NCI-H2107 (cell line): ENCODE results near the gene GSE1.
A peak's percentile ranks its signal among the peaks of the same experiment; 100 is the strongest.

Experiments
- DNase-seq: peaks from one replicate; lab custom pipeline; 2025; lab: John Stamatoyannopoulos, UW

The GSE1 gene

DNA sequence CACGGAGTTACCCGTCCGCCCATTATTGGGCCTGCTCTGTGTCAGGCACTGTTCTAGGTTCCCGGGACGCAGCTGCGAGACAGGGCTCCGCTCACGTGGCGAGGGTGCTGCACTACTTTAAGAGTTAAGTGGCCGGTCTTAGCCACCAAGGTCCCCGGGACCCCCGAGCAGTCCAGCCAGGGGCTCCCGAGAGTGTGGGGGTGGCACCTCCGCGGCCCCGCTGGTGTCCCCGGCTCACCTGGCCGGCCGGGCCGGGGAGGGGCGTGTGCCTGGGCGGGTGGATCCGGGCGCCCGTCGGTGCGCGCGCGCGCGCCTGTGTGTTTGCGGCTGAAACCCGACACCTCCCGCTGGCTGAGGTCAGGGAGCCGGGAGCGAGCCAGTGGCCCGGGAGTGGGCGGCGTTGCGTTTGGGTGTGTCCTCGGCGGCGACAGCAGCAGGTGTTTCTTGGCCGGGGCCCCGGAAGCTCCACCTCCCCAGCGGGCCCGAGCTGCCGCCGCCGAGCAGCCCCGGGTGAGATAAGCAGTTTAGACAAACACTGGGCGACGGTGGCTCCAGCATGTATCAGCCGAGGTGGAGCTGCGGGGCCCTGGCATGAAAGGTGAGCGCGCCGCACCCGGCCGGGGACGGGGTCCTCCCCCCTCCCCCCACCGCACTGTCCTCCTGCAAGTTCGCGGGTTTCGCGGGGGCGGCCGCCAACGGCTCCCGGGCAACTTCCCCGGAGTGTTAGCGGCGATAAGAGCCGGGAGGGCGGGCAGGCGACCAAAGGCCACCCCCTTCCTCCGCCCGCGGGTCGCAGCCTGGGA, at the start of gene GSE1:
Gene GSE1, plus strand, starts transcription at position 522 of the 803 bp plus-strand sequence. Its CDS starts 70 bp downstream, at position 592.
- DNase-seq: peak; percentile 94

DNA sequence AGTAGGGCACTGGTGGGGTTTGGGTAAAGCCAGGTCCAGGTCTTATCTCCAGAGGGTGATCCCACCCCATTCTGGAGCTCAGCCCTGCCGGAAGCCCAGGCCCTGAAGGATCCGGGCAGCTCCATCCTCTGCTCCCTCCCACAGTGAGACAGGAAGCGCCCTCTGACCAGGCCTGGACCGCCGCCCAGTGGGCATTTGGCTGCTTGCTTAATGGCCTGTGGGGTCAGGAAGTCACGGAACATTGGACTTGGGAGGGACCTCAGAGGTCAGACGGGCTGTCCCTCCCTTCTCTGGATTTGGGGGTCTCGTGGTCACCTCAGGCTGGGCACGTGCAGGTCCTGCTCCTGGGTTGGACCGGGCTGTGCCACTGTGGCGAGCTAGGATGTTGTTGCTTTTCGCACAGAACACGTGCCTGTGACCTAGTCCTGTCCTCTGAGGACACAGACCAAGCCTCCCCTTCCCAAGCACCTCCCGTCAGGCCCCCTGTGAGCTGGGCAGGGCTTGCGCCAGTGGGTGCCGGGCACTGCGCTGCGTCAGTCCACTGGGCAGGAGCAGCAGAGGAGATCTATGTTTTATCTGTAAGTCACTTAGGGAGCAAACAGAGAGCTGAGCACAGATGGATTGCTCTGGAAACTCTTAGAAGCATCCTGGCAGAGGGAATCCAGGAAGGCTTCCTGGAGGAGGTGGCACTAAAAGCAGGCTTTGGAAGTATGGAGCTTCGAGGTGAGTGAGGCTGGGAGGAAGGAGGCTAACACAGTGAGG, 49.4 kb upstream of the GSE1 start:
- no peak for DNase-seq

DNA sequence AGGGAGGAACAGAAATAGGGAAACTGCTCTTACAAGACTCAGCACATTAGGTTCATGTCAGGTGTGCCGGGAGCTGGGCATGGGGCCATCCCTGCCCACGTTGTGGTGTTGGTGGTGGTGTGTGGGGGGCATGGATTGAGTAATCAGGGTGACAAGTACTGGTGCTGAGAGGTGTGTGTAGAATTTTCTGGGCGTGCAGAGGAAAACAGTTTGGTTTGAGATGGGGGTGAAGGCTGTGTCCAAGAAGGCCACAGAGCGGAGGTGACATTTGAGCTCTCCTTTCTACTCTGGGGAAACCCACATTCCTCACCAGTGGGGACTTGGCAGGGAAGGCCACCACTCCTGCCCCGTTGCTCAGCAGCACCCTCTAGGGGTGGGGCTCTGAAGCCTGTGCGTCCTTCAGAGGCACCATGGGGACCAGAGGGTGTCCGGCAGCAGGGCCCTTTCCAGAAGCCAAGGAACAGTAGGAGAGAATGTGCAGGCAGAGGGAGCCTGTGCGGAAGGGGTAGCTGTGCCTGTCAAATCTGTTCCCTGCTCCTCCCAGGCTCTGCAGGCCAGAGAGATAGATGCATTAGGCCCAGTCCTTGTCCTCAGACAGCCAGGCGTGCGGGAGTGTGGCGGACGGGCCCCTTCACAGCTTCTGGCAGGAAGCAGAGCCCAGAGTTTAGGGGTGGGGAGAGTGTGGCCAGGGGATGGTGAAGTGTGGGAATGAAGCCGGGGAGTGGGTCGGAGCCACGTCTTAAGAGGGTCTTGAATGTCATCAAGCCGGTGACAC, 48.7 kb upstream of the GSE1 start:
- DNase-seq: no peak

DNA sequence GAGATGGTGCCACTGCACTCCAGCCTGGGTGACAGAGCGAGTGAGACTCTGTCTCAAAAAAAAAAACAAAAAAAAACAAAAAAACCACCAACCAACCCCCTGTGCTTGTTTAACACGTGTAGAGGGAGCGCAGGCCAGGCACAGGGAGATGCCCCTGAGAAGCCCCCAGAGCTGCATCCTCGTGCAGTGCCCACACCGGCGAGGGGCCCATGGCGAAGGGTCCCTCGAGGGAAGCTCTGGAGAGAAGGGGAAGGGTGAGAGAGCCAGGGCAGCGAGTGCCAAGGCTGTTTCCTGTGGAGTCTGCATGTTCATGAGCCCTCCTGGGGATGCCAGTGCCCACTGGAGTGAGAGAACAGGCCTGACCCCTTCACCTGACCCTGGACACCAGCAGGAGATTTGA, 47.8 kb upstream of the GSE1 start:
- no peak for DNase-seq

DNA sequence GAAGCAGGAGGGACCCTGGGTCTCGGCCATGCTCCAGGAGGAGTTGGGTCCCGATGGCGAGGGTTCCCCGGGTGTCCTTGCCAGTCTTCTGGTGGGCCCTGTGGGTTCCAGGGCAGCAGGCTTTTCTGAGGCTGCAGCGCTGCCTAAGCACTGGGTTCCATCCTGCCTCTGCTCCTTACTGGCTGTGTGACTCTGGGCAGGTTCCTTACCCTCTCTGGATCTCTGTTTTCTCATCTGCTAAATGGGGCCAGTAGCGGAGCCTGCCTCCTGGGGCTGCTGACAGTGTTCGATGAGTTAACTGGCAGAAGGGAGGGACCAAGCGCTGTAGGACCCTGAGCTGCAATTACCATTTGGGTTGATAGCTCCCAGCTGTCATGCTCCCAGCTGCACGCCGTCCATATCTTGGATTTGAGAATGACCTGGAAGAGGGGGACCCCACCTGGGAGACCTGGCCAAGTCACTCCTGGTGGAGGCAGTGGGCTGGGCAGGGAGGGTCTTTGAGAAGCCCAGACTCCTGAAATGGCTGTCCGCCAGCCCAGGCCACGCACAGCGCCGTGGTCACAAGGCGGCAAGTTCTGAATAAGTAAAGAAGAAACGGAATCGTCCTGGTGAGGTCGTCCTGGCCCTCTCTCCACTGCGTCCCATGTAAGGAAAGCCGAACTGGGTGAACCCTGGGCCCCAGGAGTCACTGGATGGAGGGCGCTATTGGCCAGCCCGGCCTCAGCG, 47.2 kb upstream of the GSE1 start:
- no peak for DNase-seq

DNA sequence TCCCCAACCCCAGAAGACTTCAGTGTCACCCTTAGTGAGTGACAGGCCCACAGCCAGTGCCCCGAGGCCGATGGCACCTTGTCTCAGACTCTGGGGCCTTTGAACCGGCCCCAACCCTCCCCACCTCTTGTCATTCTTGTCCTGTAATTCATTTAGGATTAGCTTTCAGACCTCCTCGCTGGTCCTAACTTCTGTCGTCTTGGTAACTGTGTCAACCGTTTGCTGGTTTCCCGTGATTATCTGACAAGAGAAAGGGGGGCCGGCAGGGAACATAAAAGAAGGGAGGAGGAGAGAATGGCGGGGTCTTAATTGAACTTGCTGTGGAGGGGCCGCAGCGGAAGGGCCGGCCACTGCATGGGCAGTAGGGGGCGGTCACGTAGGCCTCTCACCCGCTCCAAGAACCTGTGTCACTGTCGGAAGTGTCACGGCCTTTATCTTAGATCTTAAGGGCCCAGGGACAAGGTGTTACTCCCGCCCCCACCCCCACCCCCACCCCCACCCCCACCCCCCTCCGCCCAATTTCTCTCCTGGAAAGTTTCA, 46.5 kb upstream of the GSE1 start:
- no peak for DNase-seq

DNA sequence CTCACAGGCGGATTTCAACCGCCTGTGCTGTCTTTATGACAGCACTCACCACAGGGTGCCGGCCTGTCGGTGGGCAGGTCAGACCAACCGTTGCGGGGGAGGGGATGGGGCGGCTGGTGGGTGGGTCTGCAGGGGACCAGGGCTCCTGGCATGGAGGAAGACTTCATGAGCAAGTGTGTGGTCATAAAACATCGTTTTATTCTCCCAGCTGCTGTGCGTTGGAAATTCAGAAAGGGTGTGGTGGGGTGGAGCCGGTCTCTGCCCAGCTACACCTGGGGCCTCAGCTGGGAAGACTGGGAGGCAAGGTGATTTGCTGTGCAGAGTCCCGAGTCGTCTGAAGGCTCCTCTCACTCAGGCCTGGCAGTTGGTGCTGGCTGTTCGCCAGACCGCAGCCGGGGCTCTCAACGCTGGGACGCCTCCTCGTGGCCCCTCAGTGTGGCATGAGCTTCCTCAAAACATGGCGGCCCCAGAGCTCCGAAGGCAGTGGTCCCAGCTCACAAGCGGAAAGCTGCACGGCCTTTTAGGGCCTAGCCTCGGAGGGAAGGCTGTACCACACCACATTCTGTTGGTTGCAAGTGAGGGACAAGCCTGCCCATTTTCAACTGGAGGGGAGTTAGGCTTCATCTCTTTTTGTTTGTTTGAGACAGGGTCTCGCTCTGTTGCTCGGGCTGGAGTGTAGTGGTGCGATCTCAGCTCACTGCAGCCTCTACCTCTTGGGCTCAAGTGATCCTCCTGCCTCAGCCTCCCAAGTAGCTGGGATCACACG, 45.8 kb upstream of the GSE1 start:
- DNase-seq: no peak

DNA sequence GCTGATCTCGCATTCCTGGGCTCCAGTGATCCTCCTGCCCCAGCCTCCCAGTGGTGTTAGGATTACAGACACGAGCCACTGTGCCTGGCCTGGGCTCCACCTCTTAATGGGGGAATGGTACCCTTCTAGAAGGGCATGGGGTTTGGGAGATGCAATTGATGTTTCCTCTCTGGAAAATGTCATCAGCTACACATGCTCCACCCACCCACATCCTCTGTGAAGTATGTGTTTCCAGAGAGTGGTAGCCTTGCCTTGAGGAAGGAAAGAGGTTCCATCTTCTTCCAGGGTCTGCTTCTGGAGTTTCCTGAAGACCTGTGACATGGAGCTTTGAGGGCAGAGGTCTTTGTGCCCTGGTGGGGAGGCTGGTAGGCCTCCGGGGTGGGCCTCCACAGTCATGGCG, 45.2 kb upstream of the GSE1 start:
- DNase-seq: no peak

DNA sequence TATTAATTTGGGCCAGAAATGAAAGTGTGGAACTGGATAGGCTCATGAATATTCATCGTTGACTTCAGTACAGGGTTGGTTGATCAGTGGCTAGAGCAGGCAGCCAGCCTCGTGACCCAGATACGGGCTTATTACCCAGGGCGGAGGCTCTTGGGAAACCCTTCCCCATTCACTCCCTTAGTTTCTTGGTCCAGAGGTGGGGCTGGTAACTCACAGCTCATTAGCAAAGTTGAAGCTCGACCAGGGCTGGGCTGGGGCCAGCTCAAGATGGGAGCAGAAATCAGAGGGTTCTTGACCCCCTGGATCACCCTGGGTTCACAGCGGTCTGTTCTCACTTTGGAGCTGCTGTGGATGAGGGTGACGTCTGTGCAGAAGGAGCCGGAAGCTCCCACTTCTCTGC, 44.6 kb upstream of the GSE1 start:
- no peak for DNase-seq

DNA sequence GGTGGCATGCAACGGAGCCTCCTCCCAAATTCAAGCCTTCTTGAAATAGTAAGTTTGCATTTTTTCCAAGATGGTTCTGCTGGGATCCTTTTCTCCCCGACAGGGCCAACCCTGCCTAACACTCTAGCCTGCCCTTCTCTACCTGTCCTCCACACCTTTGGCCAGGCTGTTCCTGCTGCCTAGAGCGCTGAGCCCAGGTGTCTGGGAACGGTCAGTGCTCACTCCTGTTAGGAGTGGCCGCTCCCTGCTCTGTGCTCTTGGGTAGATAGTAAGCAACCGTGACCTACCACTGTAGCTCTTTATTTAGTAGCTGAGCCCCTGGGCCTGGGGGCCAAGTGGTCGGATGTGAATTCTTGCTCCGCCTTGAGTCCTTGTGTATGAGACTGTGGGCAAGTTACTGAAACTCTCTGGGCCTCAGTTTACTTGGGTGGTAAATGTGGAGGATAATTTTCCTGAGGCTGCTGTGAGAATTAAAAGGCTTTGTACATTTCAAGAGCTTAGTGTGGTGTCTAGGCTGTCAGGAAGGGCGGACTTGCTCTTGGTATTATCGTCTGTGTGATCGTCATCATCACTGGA, 44.0 kb upstream of the GSE1 start:
- DNase-seq: no peak

DNA sequence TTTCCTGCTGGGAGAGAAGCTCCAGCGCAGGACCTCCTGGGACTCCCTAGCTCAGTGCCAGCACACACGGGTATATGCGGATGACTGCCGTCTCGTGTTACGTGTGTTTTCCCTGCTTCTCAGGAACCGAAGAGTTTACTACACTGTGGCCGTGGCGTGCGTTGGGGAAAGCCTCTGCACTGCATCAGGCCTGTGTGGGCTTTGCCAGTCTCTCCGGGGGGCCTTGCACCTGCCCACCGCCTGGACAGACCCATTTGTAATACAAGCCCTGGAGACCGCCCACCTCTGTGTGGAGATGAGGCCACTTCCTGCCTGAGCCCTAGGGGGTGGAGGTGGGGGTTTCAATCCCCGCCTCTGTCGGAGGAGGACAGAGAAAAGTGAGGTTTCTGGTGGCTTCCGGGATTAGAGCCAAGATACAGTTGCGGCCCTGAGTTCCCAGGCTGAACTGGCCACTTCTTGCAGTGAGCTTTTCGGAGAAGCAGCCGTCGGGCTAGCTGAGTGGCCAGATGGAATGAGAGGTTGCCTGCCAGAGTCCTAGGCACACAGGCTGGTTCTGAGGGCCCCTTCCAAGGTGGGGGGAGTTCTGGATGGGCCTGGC, 43.4 kb upstream of the GSE1 start:
- DNase-seq: peak; percentile 58

DNA sequence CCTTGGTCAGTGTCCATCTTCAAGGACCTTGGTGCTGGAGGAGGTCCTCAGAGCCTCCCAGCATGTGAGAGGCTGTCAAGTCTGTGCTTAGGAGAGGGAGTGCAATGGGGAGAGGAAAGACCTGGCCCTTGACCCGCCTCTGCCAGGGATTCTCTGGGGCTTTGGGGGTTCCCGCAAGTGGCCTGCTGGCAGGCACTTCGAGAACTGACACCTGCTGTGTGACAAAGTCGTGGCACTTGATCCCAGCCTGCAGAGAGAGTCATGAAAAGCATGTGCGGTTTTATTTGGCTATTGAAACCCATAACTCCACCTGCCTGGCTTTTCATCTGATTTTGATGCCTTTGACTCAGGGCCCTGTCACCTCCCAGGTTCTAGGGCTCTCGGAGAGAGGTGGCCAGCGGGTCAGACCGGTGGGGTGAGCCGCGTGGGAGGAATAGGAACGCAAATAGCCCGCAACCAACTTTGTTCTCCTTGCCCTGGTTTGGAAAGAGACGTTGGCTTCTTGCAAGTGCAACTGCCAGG, 42.8 kb upstream of the GSE1 start:
- no peak for DNase-seq

DNA sequence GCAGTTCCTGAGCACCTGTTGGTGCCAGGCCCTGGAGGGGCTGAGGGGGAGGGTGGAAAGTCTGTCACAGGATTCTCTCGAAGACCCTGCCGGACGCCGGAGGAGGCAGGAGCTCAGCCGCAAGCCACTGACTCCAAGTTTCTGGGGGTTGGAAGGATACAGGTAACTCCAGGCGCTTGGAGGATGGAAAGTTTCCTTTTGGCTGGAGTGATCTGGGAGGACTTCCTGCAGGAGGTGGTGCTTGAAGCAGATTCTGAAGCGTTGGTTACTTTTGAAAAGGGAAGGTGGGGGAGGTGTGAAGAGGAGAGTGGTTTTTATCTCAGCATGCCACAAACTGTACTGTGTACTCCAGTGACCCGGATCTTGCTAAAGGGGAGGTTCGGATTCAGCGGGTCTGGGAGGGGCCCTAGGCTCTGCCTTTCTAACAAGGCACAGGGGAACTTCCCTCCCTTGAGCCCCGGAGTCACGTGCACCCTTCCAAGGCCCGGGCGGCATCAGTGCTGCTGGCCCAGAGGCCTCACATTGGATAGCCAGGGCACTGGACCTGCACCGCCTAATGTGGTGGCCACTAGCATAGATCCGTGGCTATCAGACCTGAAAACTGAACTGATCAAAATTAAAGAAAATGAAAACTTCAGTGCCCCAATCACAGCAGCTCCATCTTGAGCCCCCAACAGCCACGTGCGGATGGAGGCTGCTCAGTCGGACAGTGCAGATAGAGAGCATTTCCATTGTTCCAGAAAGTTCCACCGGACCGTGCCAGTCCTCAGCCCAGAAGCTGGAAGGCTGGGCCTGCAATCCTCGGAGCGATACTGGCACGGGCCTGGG, 42.2 kb upstream of the GSE1 start:
- DNase-seq: no peak

DNA sequence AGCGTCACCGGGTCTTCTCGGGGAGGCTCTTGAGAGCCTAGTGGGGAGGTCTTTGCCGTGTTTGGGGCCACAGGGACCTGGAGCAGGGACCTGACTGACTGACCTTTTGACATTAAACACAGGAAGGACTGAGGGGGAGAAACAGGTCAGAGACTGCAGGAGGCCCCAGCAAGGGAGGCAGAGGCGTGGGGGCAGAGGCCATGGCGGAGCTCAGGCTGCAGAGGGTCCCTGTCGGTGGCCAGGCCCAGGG, 41.6 kb upstream of the GSE1 start:
- no peak for DNase-seq

DNA sequence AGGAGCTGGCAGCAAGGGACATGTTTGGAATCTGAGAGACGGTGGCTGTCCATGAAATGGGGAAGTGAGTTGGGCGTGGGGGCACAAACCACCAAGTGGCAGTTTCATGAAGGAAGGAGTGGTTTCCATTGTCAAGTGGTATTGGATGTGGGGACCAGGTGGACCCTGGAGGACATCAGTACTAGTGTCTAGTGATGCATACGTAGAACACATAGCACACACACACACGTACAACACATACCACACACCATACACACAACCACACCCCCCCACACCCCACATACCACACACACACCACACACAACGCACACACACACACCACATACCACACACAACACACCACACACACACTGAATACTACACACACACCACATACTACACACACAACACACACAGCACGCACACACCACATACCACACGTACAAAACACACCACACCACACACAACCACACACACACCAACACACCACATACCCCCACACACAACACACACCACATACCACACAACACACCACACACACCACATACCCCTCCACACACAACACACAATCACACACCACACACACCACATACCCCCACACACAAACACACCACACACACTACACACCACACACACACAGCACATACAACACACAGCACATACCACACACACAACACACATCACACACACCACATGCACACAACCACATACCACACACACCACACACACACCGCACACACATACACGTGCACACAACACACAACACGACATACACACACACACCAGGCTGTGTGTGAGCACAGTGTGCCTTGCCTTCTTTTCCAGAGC, 41.1 kb upstream of the GSE1 start:
- no peak for DNase-seq

DNA sequence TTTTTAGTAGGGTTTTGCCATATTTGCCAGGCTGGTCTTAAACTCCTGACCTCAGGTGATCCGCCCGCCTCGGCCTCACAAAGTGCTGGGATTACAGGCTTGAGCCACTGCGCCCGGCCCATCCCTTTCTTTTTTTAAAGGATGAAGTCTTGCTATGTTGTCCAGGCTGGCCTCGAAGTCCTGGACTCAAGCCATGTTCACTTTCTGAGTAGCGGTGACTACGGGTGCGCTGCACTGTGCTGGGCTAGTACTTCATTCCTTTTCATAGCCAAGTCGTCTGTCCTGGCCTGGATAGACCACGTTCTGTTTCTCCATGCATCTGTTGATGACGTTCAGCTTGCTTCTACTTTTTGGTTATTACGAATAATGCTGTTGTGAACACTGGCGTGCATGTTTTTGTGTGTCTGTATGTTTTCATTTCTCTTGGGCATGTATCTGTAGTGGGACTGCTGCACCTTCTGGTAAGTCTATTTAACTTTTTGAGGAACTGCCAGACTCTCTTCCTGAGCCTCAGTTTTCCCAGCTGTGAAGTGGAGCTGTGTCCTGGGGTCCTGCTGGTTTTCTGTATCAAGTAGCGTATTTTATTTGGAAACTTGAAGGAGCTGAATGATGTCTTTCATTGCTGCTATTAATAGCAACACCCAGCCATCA, 40.0 kb upstream of the GSE1 start:
- no peak for DNase-seq

DNA sequence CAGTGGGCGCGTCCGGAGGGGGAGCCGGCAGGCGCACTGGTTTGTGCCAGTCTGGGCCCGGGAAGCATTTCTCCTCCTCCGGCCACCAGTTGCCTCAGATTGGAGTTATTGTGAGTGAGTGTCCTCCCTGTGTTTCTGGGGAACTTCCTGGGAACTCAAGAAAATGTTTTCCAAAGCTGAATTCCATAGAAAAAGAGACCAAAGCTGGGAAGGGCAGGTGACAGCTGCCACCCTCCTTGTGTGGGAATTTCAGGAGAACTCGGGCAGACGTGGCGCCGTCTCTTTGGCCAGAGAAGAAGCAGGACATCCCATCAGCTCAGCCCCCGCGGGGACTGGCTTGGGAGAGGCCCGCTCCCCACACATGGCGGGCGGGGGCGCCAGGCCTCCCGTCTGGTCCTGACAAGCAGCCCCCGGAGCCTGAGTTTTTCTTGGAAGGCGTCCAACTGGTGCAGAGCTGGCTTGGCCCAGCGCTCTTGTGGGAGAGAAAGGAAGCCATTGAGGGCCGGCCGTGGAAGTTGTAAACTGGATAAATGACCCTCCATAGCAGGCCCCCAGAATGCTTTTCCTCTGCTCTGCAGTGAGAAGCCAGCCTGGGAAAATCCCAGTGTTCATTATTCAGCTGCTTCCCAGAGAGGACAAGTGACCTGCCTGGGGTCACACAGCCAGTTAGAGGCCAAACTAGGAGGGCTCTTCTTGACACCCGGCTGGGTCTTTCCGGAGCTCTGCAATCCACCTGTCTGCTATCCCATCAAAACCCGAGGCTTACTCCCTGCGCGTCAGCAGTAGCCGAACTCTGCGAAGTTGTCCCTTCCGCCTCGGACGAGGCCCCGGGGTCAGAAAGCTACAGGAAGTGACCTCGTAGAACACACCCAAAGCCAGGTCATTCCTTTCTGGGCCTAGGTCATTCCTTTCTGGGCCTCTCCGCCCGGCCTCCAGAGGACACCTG, 39.2 kb upstream of the GSE1 start:
- DNase-seq: no peak
